CD14-positive monocyte (primary cell): ENCODE measurements around the gene FBXL15. TPM values are rescaled to one million over a fixed set of nuclear protein-coding genes. Genes with fewer than 3 reads are reported as not detected.

Experiments used
- DNase-seq, 3 donors: peaks; one replicate each; pipeline ENCODE4 v3.0.0-alpha.2; 2011 to 2022
- H2AFZ ChIP-seq: 2 replicates; pipeline ENCODE4 v1.6.0; 2012; ENCODE audit warnings: mild to moderate bottlenecking, low read depth, low read length, inconsistent platforms; ENCODE audit not compliant: insufficient read depth, poor library complexity, severe bottlenecking
- H3K27ac ChIP-seq, 2 donors: 1 replicate in 1 of 2; 2 replicates in 1 of 2; pipeline ENCODE4 v1.5.1; 2012 to 2013; ENCODE audit warnings: low read length in 2 of 2, control low read depth in 1 of 2, inconsistent platforms in 1 of 2, low read depth in 1 of 2, mild to moderate bottlenecking in 1 of 2
- H3K27me3 ChIP-seq, 2 donors: one replicate each; pipeline versions ENCODE4 v1.6.0 to v1.6.1; 2011 to 2013; ENCODE audit warnings: low read length in 2 of 2; ENCODE audit not compliant: control insufficient read depth in 2 of 2, insufficient read depth in 2 of 2
- H3K36me3 ChIP-seq, 2 donors: replicated peaks in 1 of 2; 1 replicate in 1 of 2; 2 replicates in 1 of 2; pipeline versions ENCODE4 v1.5.1 to v1.6.1; 2012 to 2013; ENCODE audit warnings: low read length in 2 of 2, control low read depth in 1 of 2, inconsistent platforms in 1 of 2, mild to moderate bottlenecking in 1 of 2; ENCODE audit not compliant: insufficient read depth in 2 of 2, control insufficient read depth in 1 of 2
- H3K4me1 ChIP-seq, 2 donors: 1 replicate in 1 of 2; 2 replicates in 1 of 2; pipeline versions ENCODE4 v1.5.1 to v1.6.1; 2012 to 2013; ENCODE audit warnings: low read length in 2 of 2, control low read depth in 1 of 2, inconsistent platforms in 1 of 2, mild to moderate bottlenecking in 1 of 2, moderate library complexity in 1 of 2; ENCODE audit not compliant: insufficient read depth in 2 of 2, control insufficient read depth in 1 of 2
- H3K4me2 ChIP-seq: replicated peaks from 2 replicates; pipeline ENCODE3; 2012; ENCODE audit warnings: low read length, moderate library complexity, mild to moderate bottlenecking; ENCODE audit not compliant: poor library complexity, severe bottlenecking; ENCODE audit errors: extremely low read depth
- H3K4me3 ChIP-seq, 3 experiments: fragments of 200-600 bp in 1 of 3; sonication (generic) in 1 of 3; replicated peaks in 1 of 3; 1 replicate in 2 of 3; 2 replicates in 1 of 3; pipeline ENCODE4 v1.5.1; 2011 to 2013; ENCODE audit warnings: low read length in 3 of 3, mild to moderate bottlenecking in 3 of 3, control low read depth in 2 of 3, low read depth in 2 of 3, inconsistent platforms in 1 of 3, moderate library complexity in 1 of 3
- H3K79me2 ChIP-seq: 2 replicates; pipeline ENCODE4 v1.6.0; 2012; ENCODE audit warnings: mild to moderate bottlenecking, control low read depth, inconsistent platforms, low read length, moderate library complexity; ENCODE audit not compliant: insufficient read depth
- H3K9ac ChIP-seq: 2 replicates; pipeline ENCODE4 v1.6.0; 2017; ENCODE audit warnings: low read length, mild to moderate bottlenecking; ENCODE audit not compliant: insufficient read depth, poor library complexity, severe bottlenecking
- H3K9me3 ChIP-seq, 2 donors: replicated peaks in 1 of 2; 1 replicate in 1 of 2; 2 replicates in 1 of 2; pipeline versions ENCODE4 v1.5.1 to v1.6.1; 2012 to 2013; ENCODE audit warnings: low read length in 2 of 2, control low read depth in 1 of 2; ENCODE audit not compliant: control insufficient read depth in 1 of 2, insufficient read depth in 1 of 2
- H4K20me1 ChIP-seq: 2 replicates; pipeline ENCODE4 v1.6.0; 2012; ENCODE audit warnings: mild to moderate bottlenecking, low read length, control low read depth, moderate library complexity; ENCODE audit not compliant: insufficient read depth
- H3K27ac Mint-ChIP-seq, 7 donors: one replicate each; pipeline ENCODE4 v1.8.0; 2020; ENCODE audit warnings: mild to moderate bottlenecking in 7 of 7, mixed read lengths in 7 of 7, moderate library complexity in 6 of 7, inconsistent platforms in 2 of 7
- H3K27me3 Mint-ChIP-seq, 3 donors: one replicate each; pipeline ENCODE4 v1.8.0; 2021 to 2022; ENCODE audit warnings: low read depth in 3 of 3, mild to moderate bottlenecking in 3 of 3, mixed read lengths in 3 of 3, moderate library complexity in 3 of 3, inconsistent platforms in 1 of 3
- H3K36me3 Mint-ChIP-seq, 2 donors: one replicate each; pipeline ENCODE4 v1.8.0; 2020; ENCODE audit warnings: mixed read lengths in 2 of 2, inconsistent platforms in 1 of 2, mild to moderate bottlenecking in 1 of 2
- H3K4me1 Mint-ChIP-seq: one replicate; pipeline ENCODE4 v1.8.0; 2020; ENCODE audit warnings: mild to moderate bottlenecking, mixed read lengths
- H3K4me3 Mint-ChIP-seq, 2 donors: one replicate each; pipeline ENCODE4 v1.8.0; 2020; ENCODE audit warnings: mild to moderate bottlenecking in 2 of 2, mixed read lengths in 2 of 2, moderate library complexity in 1 of 2
- H3K9me3 Mint-ChIP-seq, 7 donors: one replicate each; pipeline ENCODE4 v1.8.0; 2020 to 2022; ENCODE audit warnings: mixed read lengths in 7 of 7, mild to moderate bottlenecking in 6 of 7, moderate library complexity in 6 of 7, inconsistent platforms in 2 of 7
- WGBS: methylation state at CpG from one replicate; pipeline ENCODE4 v1.1.5; 2013; ENCODE audit warnings: missing lambda C conversion rate; ENCODE audit not compliant: insufficient coverage; 5-methylcytosine and 5-hydroxymethylcytosine counted together
- intact Hi-C, 2 donors: fragments of 100-400 bp; cut with micrococcal nuclease; formaldehyde crosslinking; loops; one replicate each; pipeline versions ENCODE4 v1.15.0 to v1.15.1; 2023
- polyA plus RNA-seq, 3 donors: library from polyadenylated mRNA; depleted of rRNA in 1 of 3; unstranded in 2 of 3; stranded (reverse) in 1 of 3; fragments of 300-500 nt in 2 of 3; fragments of >200 nt in 1 of 3; fragmentation: Illumina TruSeq in 2 of 3; gene quantifications; 1 replicate in 2 of 3; 2 replicates in 1 of 3; pipeline ENCODE4 v1.2.3, GENCODE V29; 2012 to 2021
- TF ChIP-seq, protein P1 (sequence below): fragments of 200-600 bp; IDR thresholded peaks from one replicate; pipeline ENCODE4 v1.8.0; 2022; ENCODE audit warnings: antibody characterized with exemption, mild to moderate bottlenecking

The FBXL15 gene
- polyA plus RNA-seq, 3 donors, result 16.0 to 36.3 (median 25.5) TPM

DNA sequence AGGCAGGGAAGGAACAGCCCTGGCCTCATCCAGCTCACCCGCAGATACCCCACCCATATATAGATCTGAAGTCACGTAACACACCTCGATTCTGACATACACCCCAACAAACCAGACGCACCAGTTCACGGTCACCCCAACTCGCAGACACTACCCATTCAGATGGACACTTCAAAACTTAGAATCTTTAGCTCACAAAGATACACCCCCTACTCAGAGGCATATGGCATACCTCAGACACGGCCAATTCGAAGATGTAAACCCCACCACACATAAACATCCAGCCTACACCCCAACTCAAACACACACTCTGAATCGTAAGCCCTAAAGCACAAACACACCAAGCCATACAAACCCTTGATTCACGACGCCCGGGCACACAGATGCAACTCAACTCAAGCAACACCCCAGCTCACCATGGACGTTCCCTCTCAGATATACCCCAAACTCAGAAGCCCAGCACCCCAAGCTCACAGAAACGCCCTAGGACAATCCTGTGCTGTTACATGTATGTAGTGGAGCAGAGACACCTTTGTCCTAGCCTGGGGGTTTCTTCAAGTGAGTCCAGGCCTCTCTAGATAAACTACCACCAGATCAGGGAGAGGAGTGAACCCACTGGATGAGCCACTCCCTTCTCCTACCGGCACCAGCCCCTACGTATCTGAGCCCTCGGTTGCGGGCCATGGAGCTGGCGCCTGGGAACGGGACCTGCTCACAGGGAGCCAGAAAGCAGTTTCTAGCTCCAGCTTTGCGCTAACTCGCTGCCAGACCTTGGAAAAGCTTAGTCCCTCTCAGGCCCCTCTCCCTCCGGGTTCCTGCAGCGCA lies 10.8 kb upstream of the FBXL15 start:
- peaks cover under 1% of the 10 kb centered on the region for H4K20me1 ChIP-seq
- TF ChIP-seq, protein P1, sequence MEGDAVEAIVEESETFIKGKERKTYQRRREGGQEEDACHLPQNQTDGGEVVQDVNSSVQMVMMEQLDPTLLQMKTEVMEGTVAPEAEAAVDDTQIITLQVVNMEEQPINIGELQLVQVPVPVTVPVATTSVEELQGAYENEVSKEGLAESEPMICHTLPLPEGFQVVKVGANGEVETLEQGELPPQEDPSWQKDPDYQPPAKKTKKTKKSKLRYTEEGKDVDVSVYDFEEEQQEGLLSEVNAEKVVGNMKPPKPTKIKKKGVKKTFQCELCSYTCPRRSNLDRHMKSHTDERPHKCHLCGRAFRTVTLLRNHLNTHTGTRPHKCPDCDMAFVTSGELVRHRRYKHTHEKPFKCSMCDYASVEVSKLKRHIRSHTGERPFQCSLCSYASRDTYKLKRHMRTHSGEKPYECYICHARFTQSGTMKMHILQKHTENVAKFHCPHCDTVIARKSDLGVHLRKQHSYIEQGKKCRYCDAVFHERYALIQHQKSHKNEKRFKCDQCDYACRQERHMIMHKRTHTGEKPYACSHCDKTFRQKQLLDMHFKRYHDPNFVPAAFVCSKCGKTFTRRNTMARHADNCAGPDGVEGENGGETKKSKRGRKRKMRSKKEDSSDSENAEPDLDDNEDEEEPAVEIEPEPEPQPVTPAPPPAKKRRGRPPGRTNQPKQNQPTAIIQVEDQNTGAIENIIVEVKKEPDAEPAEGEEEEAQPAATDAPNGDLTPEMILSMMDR, result no peak
- peak overlapping the region; percentile 68 for H3K4me2 ChIP-seq
- H3K27me3 ChIP-seq, result peaks cover 50 to 64% of the 10 kb centered on the region in 2 donors
- peaks cover 6 to 22% of the 10 kb centered on the region in 2 donors for H3K4me1 ChIP-seq
- Mint-ChIP-seq H3K27ac (no peak overlapping the region), H3K36me3 (peaks cover 4 to 15% of the 10 kb centered on the region in 2 donors), H3K4me3 (peak overlapping the region; percentile 17 to 77), H3K27me3 (peaks cover 65 to 80% (median 67%) of the 10 kb centered on the region in 3 donors), H3K9me3 (peaks cover 0 to 17% (median 11%) of the 10 kb centered on the region in 7 donors), H3K4me1 (peaks cover 25% of the 10 kb centered on the region)
- intact Hi-C loops, result no loop called here
- H3K79me2 ChIP-seq, result no peaks in the 10 kb centered on the region
- no peak for DNase-seq
- 39% methylated on average over 22 of the region's 24 CpGs for WGBS
- no peaks in the 10 kb centered on the region for H3K36me3 ChIP-seq
- H3K4me3 ChIP-seq, result no peak overlapping the region
- no peak overlapping the region for H2AFZ ChIP-seq
- H3K9me3 ChIP-seq, result peaks cover 0 to 35% of the 10 kb centered on the region in 2 donors
- no peak overlapping the region for H3K9ac ChIP-seq
- H3K27ac ChIP-seq, result no peak overlapping the region

DNA sequence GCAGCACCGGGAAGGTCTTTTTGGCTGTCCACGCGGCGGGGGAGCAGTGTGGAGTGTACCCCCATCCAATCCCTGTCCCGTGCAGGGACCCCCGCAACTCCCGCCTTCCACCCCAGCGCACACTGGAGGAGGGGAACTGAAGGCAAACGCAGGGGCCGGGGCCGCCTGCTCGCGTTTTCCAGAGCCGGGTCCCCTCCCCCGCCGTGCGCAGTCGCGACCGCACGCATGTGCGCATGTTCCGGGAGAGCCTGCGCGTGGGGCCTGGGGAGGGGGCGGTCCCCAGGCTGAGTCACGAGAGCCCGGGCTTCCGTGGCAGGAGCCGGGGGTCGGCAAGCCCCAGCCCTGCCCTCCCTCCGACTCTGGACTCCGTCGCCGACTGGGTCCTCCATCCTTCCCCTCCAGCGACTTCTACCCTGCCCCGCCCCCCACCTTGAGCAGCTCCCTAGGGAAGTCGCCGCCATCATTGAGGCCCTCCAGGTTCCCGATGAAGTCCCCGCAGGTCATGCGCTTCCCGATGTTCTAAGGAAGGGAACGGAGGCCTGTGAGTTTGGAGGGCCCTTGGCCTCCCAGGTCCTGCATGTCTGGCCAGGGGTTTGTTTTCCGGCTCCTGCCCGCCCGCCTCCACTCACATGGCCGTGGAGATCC lies 10.1 kb upstream of the FBXL15 start:
- Histone ChIP-seq H3K4me1 (peaks cover 6 to 22% of the 10 kb centered on the region in 2 donors), H2AFZ (no peak overlapping the region), H3K4me2 (peak overlapping the region; percentile 25), H4K20me1 (no peaks in the 10 kb centered on the region), H3K9ac (no peak overlapping the region), H3K79me2 (no peaks in the 10 kb centered on the region), H3K4me3 (peak overlapping the region in 1 of 3 experiments; percentile 23), H3K27ac (no peak overlapping the region), H3K36me3 (no peaks in the 10 kb centered on the region), H3K9me3 (peaks cover 0 to 35% of the 10 kb centered on the region in 2 donors), H3K27me3 (peaks cover 50 to 68% of the 10 kb centered on the region in 2 donors)
- TF ChIP-seq, protein P1, result no peak
- Mint-ChIP-seq H3K27me3 (peaks cover 65 to 81% (median 66%) of the 10 kb centered on the region in 3 donors), H3K36me3 (peaks cover 4 to 15% of the 10 kb centered on the region in 2 donors), H3K9me3 (peaks cover 0 to 17% (median 11%) of the 10 kb centered on the region in 7 donors), H3K4me3 (peak overlapping the region in 1 of 2 donors; percentile 80), H3K4me1 (peaks cover 25% of the 10 kb centered on the region), H3K27ac (peak overlapping the region in 1 of 7 donors; percentile 32)
- 3% methylated on average over 43 of the region's 48 CpGs for WGBS
- peak in 1 of 3 donors; percentile 55 for DNase-seq
- intact Hi-C loops, result no loop called here
